Suprapubic skin (tissue), 4 donors: ENCODE results near the gene HIBCH. TPM values are rescaled to one million over a fixed set of nuclear protein-coding genes. Genes with fewer than 3 reads are reported as not detected.

Experiments used
- DNase-seq, 2 donors: peaks; one replicate each; pipeline ENCODE4 v3.0.0-alpha.2; 2019; ENCODE audit warnings: low spot score in 2 of 2
- H3K27ac ChIP-seq: fragments of 200-600 bp; sonication (generic); one replicate; pipeline ENCODE4 v1.5.1; 2019
- H3K27me3 ChIP-seq: fragments of 200-600 bp; sonication (generic); one replicate; pipeline ENCODE4 v1.5.1; 2019
- H3K36me3 ChIP-seq: fragments of 200-600 bp; sonication (generic); one replicate; pipeline ENCODE4 v1.5.1; 2019
- H3K4me1 ChIP-seq: fragments of 200-600 bp; sonication (generic); one replicate; pipeline ENCODE4 v1.5.1; 2019
- H3K4me3 ChIP-seq: fragments of 200-600 bp; sonication (generic); one replicate; pipeline ENCODE4 v1.5.1; 2019; ENCODE audit warnings: mild to moderate bottlenecking
- H3K9me3 ChIP-seq: fragments of 200-600 bp; sonication (generic); one replicate; pipeline ENCODE4 v1.5.1; 2019
- EP300 ChIP-seq: sonication (generic); formaldehyde crosslinking; IDR thresholded peaks from one replicate; pipeline ENCODE4 v1.6.1; 2017; ENCODE audit warnings: antibody characterized with exemption
- POLR2A ChIP-seq, 2 donors: fragments of 450-650 bp; IDR thresholded peaks; one replicate each; pipeline ENCODE4 v1.6.1; 2017; ENCODE audit warnings: antibody characterized with exemption in 2 of 2, mild to moderate bottlenecking in 2 of 2, moderate library complexity in 2 of 2
- POLR2AphosphoS5 ChIP-seq, 3 donors: sonication (generic); formaldehyde crosslinking; IDR thresholded peaks; one replicate each; pipeline ENCODE4 v1.6.1; 2017; ENCODE audit warnings: antibody characterized with exemption in 3 of 3
- WGBS: methylation state at CpG from one replicate; pipeline ENCODE4 v1.1.5; 2018; 5-methylcytosine and 5-hydroxymethylcytosine counted together
- total RNA-seq, 4 donors: library from RNA; depleted of rRNA; stranded (reverse); fragments of >200 nt; gene quantifications; one replicate each; pipeline ENCODE4 v1.1.0, GENCODE V29; 2016
- TF ChIP-seq, protein P1 (sequence below), 2 donors: fragments of 200-600 bp in 1 of 2; fragments of 450-650 bp in 1 of 2; sonication (generic) in 1 of 2; IDR thresholded peaks; one replicate each; pipeline ENCODE4 v1.5.1; 2016 to 2019; ENCODE audit warnings: antibody characterized with exemption in 2 of 2, mild to moderate bottlenecking in 1 of 2, moderate library complexity in 1 of 2

Gene HIBCH
- total RNA-seq, 4 donors from 2014 or later = 22.9 to 30.4 (median 24.9) TPM

GRCh38 chr2:190205657-190206056 is 114.0 kb downstream of the HIBCH start:
- Histone ChIP-seq H3K4me3 (no peak overlapping the region), H3K27me3 (no peaks in the 10 kb centered on the region), H3K9me3 (no peaks in the 10 kb centered on the region), H3K27ac (no peak overlapping the region), H3K36me3 (no peaks in the 10 kb centered on the region), H3K4me1 (no peaks in the 10 kb centered on the region)
- no peak for DNase-seq
- WGBS = 76% methylated on average over 4 of the region's 4 CpGs
- no peak for TF ChIP-seq EP300

DNA sequence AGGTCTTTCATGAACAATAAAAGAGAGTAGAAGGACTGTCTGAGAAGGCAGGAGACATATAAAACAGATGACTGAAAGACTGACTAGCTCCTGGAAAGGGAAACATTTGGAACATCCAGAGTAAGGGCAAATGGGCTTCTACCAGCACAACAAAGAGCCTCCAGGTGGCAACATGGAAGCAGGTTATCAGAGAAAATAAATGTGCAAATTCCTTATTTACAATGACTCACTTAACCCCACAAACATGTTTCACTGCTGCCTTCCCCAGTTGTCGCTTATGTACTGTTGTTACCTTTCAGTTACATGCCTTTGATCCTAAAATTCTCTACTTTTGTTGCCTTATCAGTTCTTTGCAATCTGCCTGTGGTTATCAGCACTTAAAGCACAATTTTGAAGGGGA is 117.0 kb downstream of the HIBCH start:
- WGBS = 93% methylated on average over 1 of the region's 1 CpG
- Histone ChIP-seq H3K27ac (no peak overlapping the region), H3K36me3 (peaks cover 9% of the 10 kb centered on the region), H3K9me3 (no peaks in the 10 kb centered on the region), H3K4me1 (no peaks in the 10 kb centered on the region), H3K27me3 (no peaks in the 10 kb centered on the region), H3K4me3 (no peak overlapping the region)
- TF ChIP-seq EP300 (no peak), POLR2A (IDR thresholded peaks at IDR 0.05) (no peak), POLR2AphosphoS5 (IDR thresholded peaks at IDR 0.05) (no peak)
- TF ChIP-seq, protein P1, sequence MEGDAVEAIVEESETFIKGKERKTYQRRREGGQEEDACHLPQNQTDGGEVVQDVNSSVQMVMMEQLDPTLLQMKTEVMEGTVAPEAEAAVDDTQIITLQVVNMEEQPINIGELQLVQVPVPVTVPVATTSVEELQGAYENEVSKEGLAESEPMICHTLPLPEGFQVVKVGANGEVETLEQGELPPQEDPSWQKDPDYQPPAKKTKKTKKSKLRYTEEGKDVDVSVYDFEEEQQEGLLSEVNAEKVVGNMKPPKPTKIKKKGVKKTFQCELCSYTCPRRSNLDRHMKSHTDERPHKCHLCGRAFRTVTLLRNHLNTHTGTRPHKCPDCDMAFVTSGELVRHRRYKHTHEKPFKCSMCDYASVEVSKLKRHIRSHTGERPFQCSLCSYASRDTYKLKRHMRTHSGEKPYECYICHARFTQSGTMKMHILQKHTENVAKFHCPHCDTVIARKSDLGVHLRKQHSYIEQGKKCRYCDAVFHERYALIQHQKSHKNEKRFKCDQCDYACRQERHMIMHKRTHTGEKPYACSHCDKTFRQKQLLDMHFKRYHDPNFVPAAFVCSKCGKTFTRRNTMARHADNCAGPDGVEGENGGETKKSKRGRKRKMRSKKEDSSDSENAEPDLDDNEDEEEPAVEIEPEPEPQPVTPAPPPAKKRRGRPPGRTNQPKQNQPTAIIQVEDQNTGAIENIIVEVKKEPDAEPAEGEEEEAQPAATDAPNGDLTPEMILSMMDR (IDR thresholded peaks at IDR 0.05) = no peak
- no peak for DNase-seq

DNA sequence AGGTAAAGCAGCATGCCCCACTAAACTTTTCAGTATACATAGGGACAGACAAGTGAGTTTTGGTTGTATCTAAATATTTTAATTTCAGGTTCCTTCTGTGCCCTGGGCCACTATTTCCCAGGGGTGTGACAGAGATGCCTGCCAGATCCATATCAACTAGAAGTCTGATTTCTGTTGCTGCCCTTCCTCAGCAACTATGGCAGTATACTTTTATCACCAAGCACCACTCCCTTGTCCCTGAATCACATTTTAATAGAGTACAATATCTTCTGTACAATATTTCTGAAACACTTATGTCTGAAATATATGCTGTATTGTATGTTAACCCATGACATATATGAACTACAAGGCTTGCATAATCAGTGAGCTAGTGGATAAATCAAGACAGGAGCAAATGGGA is 117.6 kb downstream of the HIBCH start:
- no peaks in the 10 kb centered on the region for H3K27me3 ChIP-seq
- no peak overlapping the region for H3K27ac ChIP-seq
- H3K36me3 ChIP-seq = peaks cover 9% of the 10 kb centered on the region
- no peak for DNase-seq
- H3K9me3 ChIP-seq = no peaks in the 10 kb centered on the region
- TF ChIP-seq POLR2AphosphoS5 (IDR thresholded peaks at IDR 0.05) (no peak), POLR2A (IDR thresholded peaks at IDR 0.05) (no peak), EP300 (no peak)
- TF ChIP-seq, protein P1 (IDR thresholded peaks at IDR 0.05) = no peak
- H3K4me3 ChIP-seq = no peak overlapping the region
- no peaks in the 10 kb centered on the region for H3K4me1 ChIP-seq

DNA sequence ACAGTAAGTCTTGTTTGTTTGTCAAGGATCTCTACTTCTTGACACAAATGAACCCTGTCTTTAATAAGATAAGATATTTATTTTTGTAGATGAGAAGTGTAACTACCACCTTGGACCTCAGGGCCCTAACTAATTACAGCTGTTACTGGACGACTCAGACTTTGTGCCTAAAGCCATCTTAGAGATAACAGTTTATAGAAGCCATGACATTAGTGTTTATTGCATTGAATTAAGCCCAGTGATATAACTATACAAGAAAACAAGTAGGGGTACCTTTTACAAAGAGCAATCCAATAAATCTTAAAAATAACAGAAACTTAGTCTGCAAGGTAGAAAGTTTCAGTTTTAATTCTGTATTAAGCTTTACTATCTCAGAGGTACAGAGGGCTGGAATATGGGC is 119.0 kb downstream of the HIBCH start:
- 50% methylated on average over 1 of the region's 1 CpG for WGBS
- TF ChIP-seq, protein P1 (IDR thresholded peaks at IDR 0.05) = no peak
- TF ChIP-seq EP300 (no peak), POLR2AphosphoS5 (IDR thresholded peaks at IDR 0.05) (no peak), POLR2A (IDR thresholded peaks at IDR 0.05) (no peak)

DNA sequence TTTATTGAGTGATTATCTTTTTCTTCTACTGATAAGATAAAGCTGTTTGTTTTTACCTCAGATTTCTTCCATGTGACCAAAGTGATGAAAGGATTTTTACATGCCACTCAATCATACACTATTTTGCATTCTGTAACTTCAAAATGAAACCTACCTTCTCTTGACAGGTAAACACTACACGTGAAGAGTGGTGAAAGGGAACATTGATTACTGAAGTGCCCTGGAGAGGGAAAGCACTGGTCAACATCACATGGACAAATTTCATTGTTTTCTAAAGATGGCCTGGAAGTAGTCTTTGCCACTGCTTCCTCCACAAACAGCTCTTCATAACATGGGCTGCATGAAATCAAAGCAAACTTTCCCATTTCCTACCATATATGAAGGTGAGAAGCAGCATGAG is 120.1 kb downstream of the HIBCH start:
- WGBS = 97% methylated on average over 1 of the region's 1 CpG
- Histone ChIP-seq H3K4me1 (no peaks in the 10 kb centered on the region), H3K27me3 (no peaks in the 10 kb centered on the region), H3K4me3 (no peak overlapping the region), H3K36me3 (peaks cover 9% of the 10 kb centered on the region), H3K9me3 (no peaks in the 10 kb centered on the region), H3K27ac (no peak overlapping the region)
- TF ChIP-seq POLR2A (IDR thresholded peaks at IDR 0.05) (no peak), EP300 (no peak), POLR2AphosphoS5 (IDR thresholded peaks at IDR 0.05) (no peak)
- TF ChIP-seq, protein P1 (IDR thresholded peaks at IDR 0.05) = no peak
- no peak for DNase-seq

More for the DNA sequence above, 119.0 kb downstream of the HIBCH start:
- Histone ChIP-seq H3K27me3 (no peaks in the 10 kb centered on the region), H3K4me1 (no peaks in the 10 kb centered on the region), H3K36me3 (peaks cover 9% of the 10 kb centered on the region), H3K4me3 (no peak overlapping the region), H3K9me3 (no peaks in the 10 kb centered on the region), H3K27ac (no peak overlapping the region)
- DNase-seq = no peak

DNA sequence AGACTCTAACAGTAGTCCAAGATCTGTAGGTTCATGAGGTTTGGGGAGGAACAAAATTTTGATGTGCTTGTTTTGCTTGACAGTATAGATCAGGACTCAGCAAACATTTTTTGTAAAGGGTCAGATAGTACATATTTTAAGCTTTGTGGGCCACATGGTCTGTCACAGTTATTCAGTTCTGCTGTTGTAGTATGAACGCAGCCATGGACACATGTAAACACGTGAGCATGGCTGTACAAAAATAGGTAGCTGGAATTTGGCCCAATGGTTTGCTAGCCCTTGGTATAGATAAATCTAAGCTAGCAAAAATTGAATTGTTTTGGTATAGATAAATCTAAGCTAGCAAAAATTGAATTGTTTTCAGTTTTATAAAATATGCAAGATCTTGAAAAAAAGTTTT is 120.5 kb downstream of the HIBCH start:
- no peak for DNase-seq
- 100% methylated on average over 2 of the region's 2 CpGs for WGBS
- Histone ChIP-seq H3K4me3 (no peak overlapping the region), H3K36me3 (peaks cover 9% of the 10 kb centered on the region), H3K9me3 (no peaks in the 10 kb centered on the region), H3K27ac (no peak overlapping the region), H3K27me3 (no peaks in the 10 kb centered on the region), H3K4me1 (no peaks in the 10 kb centered on the region)
- TF ChIP-seq POLR2AphosphoS5 (IDR thresholded peaks at IDR 0.05) (no peak), POLR2A (IDR thresholded peaks at IDR 0.05) (no peak), EP300 (no peak)
- TF ChIP-seq, protein P1 (IDR thresholded peaks at IDR 0.05) = no peak
